GM21423 (cell line): ENCODE data around the gene ELMO1.

ENCODE experiments used
- ATAC-seq: cut with Tn5 transposase; IDR thresholded peaks from one replicate; pipeline ENCODE4 v1.9.1; 2021; ENCODE audit warnings: mild to moderate bottlenecking, moderate library complexity; ENCODE audit not compliant: unreplicated experiment

ELMO1 gene

DNA sequence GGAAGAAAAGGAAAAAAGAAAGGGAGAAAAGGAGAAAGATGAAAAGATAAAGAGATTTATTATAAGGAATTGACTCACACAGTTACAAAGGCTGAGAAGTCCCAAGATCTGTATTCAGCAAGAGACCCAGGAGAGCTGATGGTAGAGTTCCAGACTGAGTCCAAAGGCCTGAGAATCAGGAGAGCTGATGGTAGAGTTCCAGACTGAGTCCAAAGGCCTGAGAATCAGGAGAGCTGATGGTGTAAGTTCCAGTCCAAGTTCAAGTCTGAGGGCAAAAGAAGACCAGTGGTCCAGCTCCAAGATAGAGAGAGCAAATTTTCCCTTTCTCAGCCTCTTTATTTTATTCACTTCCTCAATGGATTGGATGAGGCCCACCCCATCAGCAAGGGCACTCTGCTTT lies 627.0 kb downstream of the ELMO1 start:
- ATAC-seq = no peak

DNA sequence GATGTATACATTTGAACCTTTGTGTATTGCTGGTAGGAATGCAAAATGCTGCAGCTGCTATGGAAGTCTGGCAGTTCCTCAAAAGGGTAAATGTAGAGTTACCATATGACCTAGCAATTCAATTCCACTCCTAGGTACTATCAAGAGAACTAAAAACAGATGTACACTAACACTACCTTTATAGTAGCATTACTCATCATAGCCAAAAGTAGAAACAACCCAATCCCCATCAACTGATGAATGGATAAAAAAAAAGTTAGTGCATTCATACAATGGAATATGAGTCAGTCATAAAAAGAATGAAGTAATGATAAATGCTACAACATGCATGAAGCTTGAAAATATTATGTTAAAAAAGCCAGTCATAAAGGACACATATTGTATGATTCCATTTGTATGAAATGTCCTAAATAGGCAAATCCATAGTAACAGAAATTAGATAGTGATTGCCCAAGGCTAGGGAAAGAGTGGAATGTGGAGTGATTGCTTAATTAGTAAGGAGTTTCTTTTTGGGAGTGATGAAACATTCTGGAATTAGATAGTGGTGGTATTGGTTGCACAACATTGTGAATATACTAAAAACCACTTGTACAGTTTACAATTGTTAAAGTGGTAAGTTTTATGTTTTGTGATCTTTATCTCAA lies 628.0 kb downstream of the ELMO1 start:
- ATAC-seq = no peak

DNA sequence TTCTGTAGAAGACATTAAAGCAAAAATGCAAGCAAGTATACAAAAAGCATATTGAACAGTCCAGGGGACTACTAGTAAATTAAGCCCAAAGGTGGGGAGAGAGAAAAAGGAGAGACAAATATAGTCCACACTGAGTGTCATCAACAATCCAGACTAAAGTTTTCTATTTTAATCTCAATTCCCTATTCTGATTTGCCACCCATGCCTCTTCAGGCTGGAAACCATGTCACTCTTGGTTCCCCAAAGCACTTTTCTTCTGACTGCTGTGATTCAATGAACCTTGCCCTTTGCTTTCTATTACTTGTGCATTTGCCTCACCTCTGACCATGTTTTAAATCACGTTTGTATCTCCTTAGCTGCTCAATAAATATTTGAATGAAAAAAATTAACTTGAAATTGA lies 629.0 kb downstream of the ELMO1 start:
- ATAC-seq = no peak

DNA sequence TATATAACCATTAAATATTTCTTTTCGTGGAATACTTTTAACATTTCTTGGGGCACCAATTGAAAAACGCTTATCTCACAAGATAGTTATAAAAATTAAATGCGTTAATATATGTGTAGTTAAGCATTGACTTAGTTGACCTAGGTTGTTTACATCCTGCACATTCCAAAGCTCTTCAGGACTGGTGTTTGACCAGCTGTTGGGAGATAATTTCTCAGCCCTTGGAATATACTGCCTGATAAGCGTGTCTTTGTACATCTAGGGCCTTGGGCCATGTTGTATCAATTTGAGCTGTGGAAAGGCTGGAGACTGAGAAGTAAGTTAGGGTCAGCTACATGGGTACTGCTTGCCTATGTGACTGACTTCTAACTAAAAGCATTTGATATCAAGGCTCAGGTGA lies 634.4 kb downstream of the ELMO1 start:
- ATAC-seq = no peak

DNA sequence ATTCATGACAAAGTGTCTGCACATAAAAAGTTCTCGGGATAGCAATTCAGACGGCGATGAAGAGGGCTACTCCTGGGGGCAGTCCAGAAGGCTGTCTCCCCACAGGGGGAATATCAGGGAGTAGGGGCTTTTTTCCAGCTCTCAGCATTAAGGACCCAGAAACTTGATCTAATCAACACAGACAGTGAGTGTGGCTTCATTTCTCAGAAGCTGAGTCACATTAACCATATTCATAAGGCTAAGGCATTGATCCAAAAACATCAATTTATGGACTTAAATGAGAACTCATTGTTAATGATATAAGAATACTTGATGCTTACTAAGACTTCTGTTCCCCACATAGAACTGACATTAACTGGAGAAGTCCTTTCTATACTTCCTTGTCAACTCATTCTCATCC lies 636.9 kb downstream of the ELMO1 start:
- ATAC-seq = no peak

DNA sequence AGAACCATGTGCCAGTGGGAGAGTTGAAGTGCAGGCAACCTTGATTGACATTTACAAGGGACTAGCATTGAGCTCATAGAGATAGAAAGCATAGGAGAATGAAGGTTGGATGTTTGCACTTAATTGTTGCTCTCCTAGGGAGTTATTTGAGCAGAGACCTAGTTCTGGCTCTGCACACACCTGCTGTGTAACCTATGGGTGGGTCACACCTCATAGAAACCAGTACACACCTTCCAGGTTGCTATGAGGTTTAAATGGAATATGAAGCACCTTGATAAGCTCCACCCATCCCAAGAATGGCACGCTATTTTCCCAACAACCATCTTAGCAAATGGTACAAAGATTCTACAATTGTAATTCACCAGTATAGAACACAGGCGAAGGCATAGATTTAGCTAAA lies 638.2 kb downstream of the ELMO1 start:
- no peak for ATAC-seq

DNA sequence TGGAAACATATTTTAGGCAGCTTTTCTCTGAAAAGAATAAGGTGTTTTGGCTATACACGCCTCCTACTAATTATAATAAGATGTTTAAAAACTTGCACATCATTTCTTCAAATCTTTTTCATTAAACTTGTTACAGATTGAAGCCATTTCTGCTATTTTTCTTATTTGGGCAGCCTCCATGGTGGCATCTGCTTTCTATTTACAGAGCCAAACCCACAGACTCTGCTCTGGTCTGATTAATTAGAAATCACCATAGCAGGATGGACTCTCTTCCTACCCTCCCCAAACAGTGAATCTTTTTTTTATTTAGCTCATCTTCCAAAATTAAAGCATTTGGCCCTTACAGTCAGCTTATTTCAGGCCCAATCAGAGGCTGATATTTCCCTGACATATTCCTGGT lies 638.6 kb downstream of the ELMO1 start:
- ATAC-seq = no peak

DNA sequence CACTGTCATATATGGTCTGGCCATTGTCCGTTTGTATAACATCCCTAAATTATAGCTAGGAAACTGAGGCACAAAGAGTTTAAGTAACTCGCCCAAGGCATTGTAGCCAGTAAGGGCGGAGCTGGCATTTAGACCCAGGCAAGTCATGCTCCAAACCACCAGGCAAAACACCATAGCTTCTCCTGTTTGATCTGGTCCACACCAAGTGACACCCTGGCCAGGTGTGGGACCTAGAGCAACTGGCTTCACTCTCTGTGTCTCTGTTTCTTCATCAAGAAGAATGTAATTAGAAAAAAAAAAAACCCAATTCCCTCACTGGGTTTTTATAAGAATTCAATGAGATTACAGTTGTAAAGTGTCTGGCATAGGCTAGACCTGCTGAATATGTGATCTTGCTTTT lies 639.2 kb downstream of the ELMO1 start:
- no peak for ATAC-seq

DNA sequence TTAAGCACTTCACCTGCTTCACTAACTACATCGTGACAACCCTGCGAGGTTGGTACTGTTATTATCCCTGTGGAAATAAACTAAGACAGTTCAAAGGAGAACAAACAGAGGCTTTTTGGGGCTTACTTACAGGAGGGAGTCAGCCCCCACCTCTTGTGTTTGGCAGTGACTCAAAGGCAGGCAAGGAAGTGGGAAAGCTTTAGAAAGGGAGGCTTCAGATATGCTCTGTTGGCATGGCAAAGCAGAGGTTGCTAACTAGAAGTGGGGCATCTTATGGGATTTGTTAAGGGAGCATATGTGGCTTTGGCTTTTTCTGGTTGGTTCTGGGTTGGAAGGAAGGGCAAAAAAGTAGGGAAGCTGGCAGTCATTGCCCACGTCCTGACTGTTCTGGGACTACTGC lies 639.6 kb downstream of the ELMO1 start:
- no peak for ATAC-seq

DNA sequence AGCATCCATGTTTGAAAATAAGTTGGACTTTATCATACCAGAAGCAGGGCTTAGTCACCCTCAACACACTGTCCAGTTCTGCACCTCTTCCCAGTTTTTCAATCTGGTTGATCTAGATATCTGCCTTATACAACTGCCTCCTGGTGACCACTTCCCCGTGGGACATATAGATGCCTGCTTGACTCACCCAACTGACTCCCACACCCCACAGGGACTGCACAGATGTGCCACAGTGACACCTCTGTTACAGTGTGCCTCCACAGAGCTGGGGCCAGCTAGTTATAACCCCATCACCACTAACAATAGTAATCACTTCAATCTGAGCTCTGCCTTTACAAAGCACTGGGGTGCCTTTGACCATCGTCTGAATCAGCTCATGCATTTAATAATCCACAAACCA lies 641.8 kb downstream of the ELMO1 start:
- no peak for ATAC-seq
